Smooth muscle cell (in vitro differentiated cells): ENCODE data around the gene PARD3. TPM values are rescaled to one million over a fixed set of nuclear protein-coding genes. Genes with fewer than 3 reads are reported as not detected.

Experiments used
- DNase-seq: peaks from one replicate; lab custom pipeline; 2025; ENCODE audit not compliant: unreplicated experiment; lab: John Stamatoyannopoulos, UW
- H2AFZ ChIP-seq: fragments of 200-600 bp; sonication (generic); 2 replicates; pipeline ENCODE4 v1.6.0; 2016; ENCODE audit warnings: antibody characterized with exemption, low read depth, mild to moderate bottlenecking
- H3F3A ChIP-seq: fragments of 200-600 bp; sonication (generic); 2 replicates; pipeline ENCODE4 v1.6.0; 2017; ENCODE audit warnings: antibody characterized with exemption, low read depth
- H3K27ac ChIP-seq: fragments of 200-600 bp; sonication (generic); 2 replicates; pipeline ENCODE4 v1.5.1; 2016; ENCODE audit warnings: low read depth, mild to moderate bottlenecking
- H3K27me3 ChIP-seq: fragments of 200-600 bp; sonication (generic); 2 replicates; pipeline ENCODE4 v1.6.1; 2016; ENCODE audit warnings: low read depth, mild to moderate bottlenecking
- H3K36me3 ChIP-seq: fragments of 200-600 bp; sonication (generic); 2 replicates; pipeline ENCODE4 v1.5.1; 2016; ENCODE audit warnings: low read depth
- H3K4me1 ChIP-seq: fragments of 200-600 bp; sonication (generic); 2 replicates; pipeline ENCODE4 v1.5.1; 2016; ENCODE audit warnings: low read depth
- H3K4me2 ChIP-seq: fragments of 200-600 bp; sonication (generic); 2 replicates; pipeline ENCODE4 v1.6.0; 2016; ENCODE audit warnings: mild to moderate bottlenecking
- H3K4me3 ChIP-seq: fragments of 200-600 bp; sonication (generic); 2 replicates; pipeline ENCODE4 v1.5.1; 2016; ENCODE audit warnings: mild to moderate bottlenecking
- H3K79me2 ChIP-seq: fragments of 200-600 bp; sonication (generic); 2 replicates; pipeline ENCODE4 v1.6.0; 2016; ENCODE audit warnings: low read depth, mild to moderate bottlenecking
- H3K9ac ChIP-seq: fragments of 200-600 bp; sonication (generic); 2 replicates; pipeline ENCODE4 v1.6.0; 2016; ENCODE audit warnings: low read depth
- H3K9me3 ChIP-seq: fragments of 200-600 bp; sonication (generic); replicated peaks from 2 replicates; pipeline ENCODE4 v1.5.1; 2016; ENCODE audit warnings: low read depth
- H4K20me1 ChIP-seq: fragments of 200-600 bp; sonication (generic); 2 replicates; pipeline ENCODE4 v1.6.0; 2016; ENCODE audit warnings: low read depth
- CTCF ChIP-seq: fragments of 200-600 bp; sonication (generic); IDR thresholded peaks from 2 replicates; pipeline ENCODE4 v1.5.1; 2017; ENCODE audit warnings: borderline replicate concordance, mild to moderate bottlenecking, antibody characterized with exemption; ENCODE audit not compliant: insufficient read depth, poor library complexity, severe bottlenecking
- WGBS: methylation state at CpG from one replicate; pipeline ENCODE4 v1.1.7; 2016; ENCODE audit warnings: low lambda C conversion rate; 5-methylcytosine and 5-hydroxymethylcytosine counted together
- polyA plus RNA-seq: library from polyadenylated mRNA; unstranded; fragments of >200 nt; fragmentation: Nextera tagmentation; extraction: Ambion mirVana; gene quantifications from 2 replicates; pipeline ENCODE4 v1.2.1, GENCODE V29; 2016
- total RNA-seq: library from RNA; depleted of rRNA; stranded (reverse); fragments of >200 nt; gene quantifications from 2 replicates; pipeline ENCODE4 v1.2.3, GENCODE V29; 2014

Gene PARD3
- total and polyA plus RNA-seq, 2 experiments from 2014 or later: 17.5 to 26.0 TPM

- peaks cover 16% of the 10 kb centered on the region for H3K4me1 ChIP-seq
- H3K4me3 ChIP-seq: peak overlapping the region; percentile 37
- H3K9me3 ChIP-seq: no peaks in the 10 kb centered on the region
- H3K79me2 ChIP-seq: peaks cover 63% of the 10 kb centered on the region
- no peaks in the 10 kb centered on the region for H3K36me3 ChIP-seq
- H3K9ac ChIP-seq: no peak overlapping the region
- H3F3A ChIP-seq: no peaks in the 10 kb centered on the region
- no peak overlapping the region for H3K27ac ChIP-seq
- H2AFZ ChIP-seq: no peak overlapping the region
- WGBS: 44% methylated on average over 5 of the region's 5 CpGs
- peaks cover 72% of the 10 kb centered on the region for H4K20me1 ChIP-seq
- peak overlapping the region; percentile 81 for H3K4me2 ChIP-seq
- no peak for DNase-seq
- TF ChIP-seq CTCF: no peak
- H3K27me3 ChIP-seq: no peaks in the 10 kb centered on the region
Observed at GRCh38 chr10:34740321-34740720, 74.8 kb downstream of the PARD3 start.

- Histone ChIP-seq H3K27ac (peak overlapping the region; percentile 24), H3K4me1 (peaks cover 16% of the 10 kb centered on the region), H3K27me3 (no peaks in the 10 kb centered on the region), H2AFZ (peak overlapping the region; percentile 73), H3F3A (no peaks in the 10 kb centered on the region), H3K9ac (peak overlapping the region; percentile 1), H4K20me1 (peaks cover 68% of the 10 kb centered on the region), H3K4me2 (peak overlapping the region; percentile 81), H3K4me3 (peak overlapping the region; percentile 37), H3K36me3 (no peaks in the 10 kb centered on the region), H3K9me3 (no peaks in the 10 kb centered on the region), H3K79me2 (peaks cover 67% of the 10 kb centered on the region)
- 2% methylated on average over 9 of the region's 9 CpGs for WGBS
- TF ChIP-seq CTCF: no peak
- no peak for DNase-seq
Observed at GRCh38 chr10:34739915-34740314, 75.2 kb downstream of the PARD3 start.

- no peak for DNase-seq
- no peak overlapping the region for H2AFZ ChIP-seq
- peaks cover 77% of the 10 kb centered on the region for H3K79me2 ChIP-seq
- no peak for TF ChIP-seq CTCF
- no peaks in the 10 kb centered on the region for H3K9me3 ChIP-seq
- H3K27ac ChIP-seq: no peak overlapping the region
- no peaks in the 10 kb centered on the region for H3K36me3 ChIP-seq
- peaks cover 22% of the 10 kb centered on the region for H3K4me1 ChIP-seq
- no peak overlapping the region for H3K4me3 ChIP-seq
- no peak overlapping the region for H3K4me2 ChIP-seq
- H3K9ac ChIP-seq: no peak overlapping the region
- H3F3A ChIP-seq: no peaks in the 10 kb centered on the region
- 90% methylated on average over 7 of the region's 7 CpGs for WGBS
- no peaks in the 10 kb centered on the region for H3K27me3 ChIP-seq
- H4K20me1 ChIP-seq: peaks cover 51% of the 10 kb centered on the region
Observed at GRCh38 chr10:34737772-34738169, 77.3 kb downstream of the PARD3 start.

GRCh38 chr10:34736976-34737771 is 77.9 kb downstream of the PARD3 start:
- Histone ChIP-seq H3K4me2 (no peak overlapping the region), H3K79me2 (peaks cover 73% of the 10 kb centered on the region)

More at GRCh38 chr10:34736976-34737771, 77.9 kb downstream of the PARD3 start:
- Histone ChIP-seq H4K20me1 (peaks cover 49% of the 10 kb centered on the region), H3K4me3 (no peak overlapping the region), H3K27me3 (no peaks in the 10 kb centered on the region), H3F3A (no peaks in the 10 kb centered on the region), H2AFZ (no peak overlapping the region), H3K4me1 (peaks cover 24% of the 10 kb centered on the region), H3K9ac (no peak overlapping the region), H3K36me3 (no peaks in the 10 kb centered on the region), H3K9me3 (no peaks in the 10 kb centered on the region), H3K27ac (no peak overlapping the region)
- no peak for TF ChIP-seq CTCF
- no peak for DNase-seq
- WGBS: 71% methylated on average over 12 of the region's 12 CpGs
